ENCODE data around the gene NEB.
A peak's percentile ranks its signal among the peaks of the same experiment; 100 is the strongest.
"Not testable (repeated sequence)": the region's sequence is repeated elsewhere in the genome, so short reads cannot be mapped to it uniquely, and the experiment has no call there.

The NEB gene

DNA sequence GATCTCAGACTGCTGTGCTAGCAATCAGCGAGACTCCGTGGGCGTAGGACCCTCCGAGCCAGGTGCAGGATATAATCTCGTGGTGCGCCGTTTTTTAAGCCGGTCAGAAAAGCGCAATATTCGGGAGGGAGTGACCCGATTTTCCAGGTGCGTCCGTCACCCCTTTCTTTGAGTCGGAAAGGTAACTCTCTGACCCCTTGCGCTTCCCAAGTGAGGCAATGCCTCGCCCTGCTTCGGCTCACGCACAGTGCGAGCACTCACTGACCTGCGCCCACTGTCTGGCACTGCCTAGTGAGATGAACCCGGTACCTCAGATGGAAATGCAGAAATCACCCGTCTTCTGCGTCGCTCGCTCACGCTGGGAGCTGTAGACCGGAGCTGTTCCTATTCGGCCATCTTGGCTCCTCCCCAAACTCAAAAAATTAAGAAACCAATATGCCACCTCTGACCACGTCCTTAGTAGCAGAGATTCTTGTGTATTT lies 29.8 kb downstream of the NEB start:
- FAIRE-seq; DNase-seq (ENCODE audit: insufficient read length, low spot score): not testable (repeated sequence)

DNA sequence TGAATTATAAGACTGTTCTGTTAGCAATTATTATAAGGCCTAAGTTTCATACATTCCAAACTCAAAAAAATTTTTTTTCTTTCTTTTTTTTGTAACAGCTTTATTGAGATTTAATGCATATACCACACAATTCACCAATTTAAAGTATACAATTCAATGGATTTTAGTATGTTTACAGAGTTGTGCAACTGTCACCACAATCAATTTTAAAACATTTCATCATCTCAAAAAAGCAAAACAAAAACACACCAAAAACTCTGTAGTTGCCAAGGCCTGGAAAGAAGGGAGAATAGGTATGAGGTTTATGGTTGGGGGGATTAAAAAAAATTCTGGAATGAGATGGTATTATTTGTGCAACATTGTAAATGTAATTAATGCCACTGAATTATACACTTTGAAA lies 36.1 kb downstream of the NEB start:
- FAIRE-seq, result peak; percentile 39

DNA sequence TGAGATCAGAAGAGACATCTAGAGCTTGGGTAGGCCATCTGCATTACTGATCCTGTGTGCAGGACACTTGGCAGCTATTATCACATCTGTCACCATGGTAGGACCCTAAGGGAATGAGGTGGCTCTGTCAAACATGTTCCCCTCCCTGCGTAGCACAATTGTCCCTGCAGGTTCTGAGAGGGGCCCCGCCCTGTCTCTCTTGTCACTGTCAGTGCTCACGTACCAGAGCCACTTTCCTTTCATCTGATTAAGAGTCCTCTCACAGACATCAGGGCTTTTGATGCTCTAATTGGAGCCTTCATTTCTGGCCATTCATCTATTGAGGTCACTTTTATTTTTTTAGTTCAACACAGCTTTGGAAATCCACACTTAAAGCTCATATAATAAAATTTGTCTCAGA lies 38.5 kb downstream of the NEB start:
- no peak for DNase-seq (ENCODE audit: insufficient read length, low spot score)
- no peak for FAIRE-seq

More for the DNA sequence above, 36.1 kb downstream of the NEB start:
- not testable (repeated sequence) for DNase-seq (ENCODE audit: insufficient read length, low spot score)

DNA sequence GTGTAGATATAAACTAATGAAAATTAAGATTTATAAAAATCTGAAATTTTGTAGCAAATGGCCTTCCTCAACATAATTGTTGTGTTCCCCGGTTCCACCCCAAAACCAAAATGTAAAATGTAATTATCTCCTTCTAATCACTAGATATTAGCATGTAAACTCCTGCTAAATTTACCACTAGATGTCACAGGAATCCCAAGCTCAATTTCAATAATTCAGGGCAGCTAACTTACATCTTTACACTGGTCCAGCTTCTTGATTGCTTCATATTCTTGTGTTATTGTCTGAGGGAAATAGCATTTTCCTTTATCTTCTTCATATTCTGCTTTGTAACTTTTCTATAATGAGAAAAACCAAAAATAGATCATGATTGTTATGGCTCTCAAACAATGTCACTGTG lies 42.6 kb downstream of the NEB start:
- DNase-seq (ENCODE audit: insufficient read length, low spot score), result no peak
- FAIRE-seq, result no peak

DNA sequence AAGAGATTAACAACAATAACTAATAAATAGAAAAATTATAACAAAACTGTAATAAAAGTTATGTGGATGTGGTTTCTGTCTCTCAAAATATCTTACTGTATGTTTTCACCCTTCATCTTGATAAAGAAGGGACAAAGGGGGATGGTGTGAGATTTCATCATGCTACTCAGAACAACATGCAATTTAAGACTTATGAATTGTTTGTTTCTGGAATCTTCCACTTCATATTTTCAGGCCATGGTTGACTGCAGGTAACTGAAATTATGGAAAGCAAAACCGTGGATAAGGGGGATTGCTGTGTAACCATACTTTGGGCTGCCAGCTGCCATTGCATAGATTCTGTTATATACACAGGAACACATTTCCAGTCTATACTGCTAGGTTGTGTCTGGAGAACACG lies 45.6 kb downstream of the NEB start:
- DNase-seq (ENCODE audit: insufficient read length, low spot score) (no peak), FAIRE-seq (no peak)

DNA sequence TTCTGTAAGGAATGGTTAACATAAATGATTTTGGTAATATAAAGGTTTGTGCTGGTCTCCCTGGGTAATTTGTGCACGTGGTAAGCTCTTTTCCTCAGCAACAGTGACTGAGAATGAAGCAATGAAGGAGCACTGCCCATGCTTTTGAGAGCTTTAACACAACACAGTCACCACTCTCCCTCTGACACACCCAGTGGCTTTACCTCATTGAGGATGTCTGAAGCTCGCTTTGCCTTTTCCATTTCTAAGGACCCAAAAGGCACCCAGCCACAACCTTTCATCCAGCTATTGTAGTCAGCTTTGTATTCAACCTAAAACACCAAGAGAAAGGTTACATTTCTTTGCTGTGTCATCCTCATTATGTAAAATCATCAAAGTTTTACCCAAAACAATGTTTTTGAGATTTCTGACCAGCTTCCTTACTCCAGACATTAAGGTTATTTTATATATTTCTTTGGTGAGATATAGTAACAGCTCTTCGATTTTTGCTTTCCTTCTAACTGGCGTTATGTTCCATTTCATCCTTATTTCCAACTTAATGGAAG lies 51.7 kb downstream of the NEB start:
- no peak for FAIRE-seq
- no peak for DNase-seq (ENCODE audit: insufficient read length, low spot score)

DNA sequence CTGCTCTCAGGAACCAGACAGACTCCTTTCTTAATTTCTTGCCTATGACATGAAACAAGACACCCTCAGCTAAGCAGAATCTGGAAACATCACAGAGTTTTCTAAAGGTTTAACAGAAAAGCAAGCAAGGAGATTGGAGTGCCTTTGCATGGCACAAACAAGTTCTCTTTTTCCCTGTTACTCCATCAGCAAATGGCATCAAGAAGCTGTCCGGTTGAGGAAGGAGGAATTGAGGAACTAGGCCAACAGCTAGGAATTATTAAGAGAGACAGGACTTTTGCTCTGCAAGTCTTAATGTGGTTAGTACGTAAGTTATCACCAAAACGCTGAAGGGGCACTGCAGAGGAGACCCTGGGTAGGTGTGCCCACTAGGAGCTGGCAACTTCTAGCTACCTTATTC lies 53.2 kb downstream of the NEB start:
- FAIRE-seq (no peak), DNase-seq (ENCODE audit: insufficient read length, low spot score) (no peak)

DNA sequence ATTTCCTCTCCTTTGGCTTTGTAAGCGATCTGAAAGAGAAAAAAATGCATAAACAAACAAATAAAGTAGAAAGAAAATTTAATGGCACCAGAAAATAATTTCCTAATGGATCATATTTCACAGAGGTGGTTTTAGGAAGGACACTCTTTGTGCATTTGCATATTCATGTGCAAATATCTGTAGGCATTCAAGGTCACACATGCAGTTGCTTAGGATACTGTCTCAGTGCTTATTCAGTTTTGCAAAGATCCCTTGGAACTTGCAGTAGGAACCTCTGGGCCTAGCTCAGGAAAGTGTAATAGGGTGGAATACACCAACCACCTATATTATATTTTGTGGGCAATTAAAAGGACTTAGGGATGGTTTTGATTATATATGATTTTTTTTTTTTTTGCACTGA lies 54.3 kb downstream of the NEB start:
- FAIRE-seq, result no peak

DNA sequence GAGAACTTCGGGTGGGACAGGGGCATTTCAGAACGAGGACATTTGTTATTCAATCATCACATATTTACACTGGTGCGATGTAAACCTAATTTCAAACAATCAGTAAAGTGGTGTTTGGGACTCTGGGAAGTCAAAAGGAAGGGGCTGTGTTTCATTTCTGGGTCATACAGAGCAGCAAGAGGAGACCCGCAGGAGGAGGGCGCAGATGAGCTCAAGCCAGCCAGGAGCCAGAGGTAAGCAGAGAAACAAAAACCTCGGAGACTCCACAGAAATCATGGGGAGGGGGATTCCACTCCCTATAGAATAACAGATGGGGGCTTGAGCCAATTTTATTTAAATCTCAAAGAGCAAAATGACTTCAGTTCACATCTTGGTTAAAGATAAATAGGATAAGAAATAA lies 55.4 kb downstream of the NEB start:
- DNase-seq (ENCODE audit: insufficient read length, low spot score), result no peak
- no peak for FAIRE-seq

More for the DNA sequence above, 54.3 kb downstream of the NEB start:
- no peak for DNase-seq (ENCODE audit: insufficient read length, low spot score)

DNA sequence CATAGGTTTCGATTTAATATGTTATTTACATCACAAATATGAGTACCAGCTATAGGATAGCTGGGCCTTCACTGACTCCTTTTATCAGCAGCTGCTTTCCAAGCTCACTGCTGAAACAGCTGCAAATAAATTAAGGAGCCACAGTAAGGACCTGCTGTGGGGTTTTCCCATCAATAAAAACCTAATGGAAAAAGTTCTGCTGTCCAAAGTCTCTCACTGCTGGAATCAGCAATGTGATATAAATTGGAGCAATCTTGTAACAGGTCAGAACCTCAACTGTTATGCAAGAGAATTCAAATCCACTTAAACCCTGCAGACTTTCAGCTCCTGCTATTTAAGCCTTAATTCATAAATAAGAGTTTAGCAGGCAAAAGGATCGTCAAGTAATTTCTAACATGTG lies 61.3 kb downstream of the NEB start:
- no peak for DNase-seq (ENCODE audit: insufficient read length, low spot score)
- FAIRE-seq, result no peak

DNA sequence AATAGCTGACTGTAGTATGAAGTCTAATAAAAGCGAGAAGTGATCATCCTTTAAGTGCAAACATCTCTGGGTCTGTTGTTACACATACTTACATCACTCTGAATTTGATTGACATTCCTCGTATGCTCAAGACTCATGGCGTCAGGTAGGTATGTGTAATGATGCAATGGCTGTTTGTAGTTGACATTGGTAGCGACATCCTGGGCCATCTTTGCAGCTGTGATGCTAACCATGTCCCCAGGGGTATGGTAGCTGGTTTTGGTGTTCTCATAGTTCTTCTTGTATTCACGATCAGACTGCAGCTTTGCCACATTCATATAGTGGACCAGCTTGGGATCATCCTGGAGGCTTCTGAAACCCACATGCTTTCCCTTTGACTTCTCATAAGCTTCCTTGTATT lies 62.0 kb downstream of the NEB start:
- FAIRE-seq (no peak), DNase-seq (ENCODE audit: insufficient read length, low spot score) (no peak)

DNA sequence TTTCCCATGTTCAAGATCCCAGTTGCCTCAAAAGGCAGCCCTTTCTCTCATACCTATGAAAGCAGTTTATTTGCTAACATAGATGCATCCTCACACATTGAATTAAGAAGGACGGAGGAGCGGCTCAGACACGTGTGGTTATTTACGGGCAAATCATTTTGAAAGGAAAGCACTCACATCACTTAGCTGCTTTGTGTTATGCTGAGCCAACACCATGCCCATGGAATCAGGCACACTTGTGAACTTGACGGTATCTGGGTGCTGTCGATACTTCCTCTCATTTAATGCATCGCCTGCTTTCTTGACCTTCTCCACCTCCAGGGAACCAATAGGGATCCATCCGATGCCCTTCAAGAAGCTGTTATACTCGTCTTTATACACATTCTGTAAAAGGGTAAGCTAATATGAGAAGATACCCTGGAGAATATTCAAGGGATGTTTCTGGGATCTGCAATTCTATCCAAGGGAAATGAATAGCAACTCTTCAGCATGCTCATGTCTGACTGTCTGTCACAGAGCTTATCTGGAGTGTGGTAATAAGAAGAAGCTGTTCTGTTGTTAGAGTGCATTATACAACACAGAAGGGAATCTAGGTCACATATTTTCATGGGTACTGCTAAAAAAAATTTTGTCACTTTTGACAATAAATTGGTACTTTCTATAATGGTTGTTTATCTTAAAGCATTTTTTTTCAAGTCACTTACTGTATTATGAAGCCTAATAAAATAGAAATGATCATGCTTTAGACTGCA lies 63.3 kb downstream of the NEB start:
- no peak for DNase-seq (ENCODE audit: insufficient read length, low spot score)

DNA sequence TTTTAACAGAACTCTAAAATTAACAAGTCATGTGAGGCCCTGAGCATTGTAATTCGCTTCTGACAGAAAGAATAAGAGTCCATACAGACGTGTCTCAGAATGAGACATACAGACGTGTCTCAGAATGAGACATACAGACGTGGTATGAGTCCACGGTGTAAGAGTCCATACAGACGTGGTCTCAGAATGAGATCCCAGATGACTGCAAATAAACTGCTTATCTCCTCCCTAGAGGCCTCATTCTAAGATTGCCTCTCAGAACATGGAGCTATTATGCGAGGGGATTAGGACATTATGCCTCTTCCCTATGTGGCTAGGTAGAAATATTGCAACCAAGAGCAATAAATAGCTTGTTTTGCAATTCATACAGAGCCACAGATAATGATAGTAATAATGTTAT lies 63.9 kb downstream of the NEB start:
- DNase-seq (ENCODE audit: insufficient read length, low spot score), result no peak
- no peak for FAIRE-seq

More for the DNA sequence above, 63.3 kb downstream of the NEB start:
- FAIRE-seq, result no peak

DNA sequence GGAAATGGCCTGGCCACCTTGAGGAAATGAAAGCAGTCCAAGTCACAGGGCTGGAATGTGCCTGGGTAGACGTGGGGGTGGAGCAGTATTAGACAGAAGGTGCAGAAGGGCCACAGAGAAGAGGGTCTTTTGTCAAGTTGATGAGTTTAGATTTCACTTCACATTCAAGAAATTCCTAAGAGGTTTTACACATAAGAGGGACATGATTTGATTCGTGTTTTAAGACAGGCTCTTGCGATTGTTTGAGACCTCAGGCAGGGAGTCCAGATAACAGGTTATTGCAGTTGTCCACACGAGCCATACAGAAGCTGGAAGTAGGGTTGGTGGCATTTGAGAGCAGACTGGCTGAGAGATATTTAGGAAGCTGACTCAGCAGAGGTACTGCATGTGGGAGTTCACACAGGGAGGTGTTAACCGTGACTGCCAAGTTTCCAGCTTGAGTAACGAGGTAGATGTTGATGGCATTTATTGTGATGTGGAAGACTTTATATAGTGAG lies 64.6 kb downstream of the NEB start:
- no peak for DNase-seq (ENCODE audit: insufficient read length, low spot score)
- no peak for FAIRE-seq

DNA sequence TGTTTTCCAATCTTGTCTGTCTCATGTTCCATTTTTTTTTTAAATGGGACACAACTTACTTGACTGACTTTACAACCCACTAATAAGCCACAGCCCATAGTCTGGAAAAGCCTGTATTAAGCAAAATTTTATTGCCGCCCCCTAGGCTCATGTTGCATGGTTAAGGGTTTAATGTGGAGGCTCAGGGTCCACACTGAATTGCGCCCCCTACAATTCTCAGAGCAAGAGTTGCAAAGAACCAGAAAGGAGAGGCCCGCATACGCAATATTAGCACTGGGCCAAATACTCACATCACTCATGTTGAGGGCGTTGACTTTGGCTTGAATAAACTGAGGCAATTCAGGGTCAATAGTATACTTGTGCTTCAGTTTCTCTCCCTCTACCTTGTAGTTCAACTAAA lies 65.5 kb downstream of the NEB start:
- DNase-seq (ENCODE audit: insufficient read length, low spot score) (no peak), FAIRE-seq (no peak)

DNA sequence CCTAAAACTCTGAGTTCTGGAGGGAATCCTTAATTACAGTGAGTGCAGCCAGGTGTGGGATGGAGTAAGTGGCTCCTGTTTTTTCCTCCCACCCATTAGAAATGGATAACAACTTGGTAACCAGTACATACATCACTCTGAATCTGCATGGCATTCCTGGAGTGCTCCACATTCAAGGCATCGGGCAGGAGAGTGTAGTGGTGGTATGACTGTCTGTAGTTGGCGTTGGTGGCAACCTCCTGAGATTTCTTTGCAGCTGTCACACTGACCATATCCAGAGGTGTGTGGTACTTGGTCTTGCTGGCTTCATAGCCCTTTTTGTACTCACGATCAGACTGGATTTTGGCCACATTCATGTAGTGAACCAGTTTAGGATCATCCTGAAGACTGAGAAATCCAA lies 68.3 kb downstream of the NEB start:
- DNase-seq (ENCODE audit: insufficient read length, low spot score) (no peak), FAIRE-seq (no peak)

DNA sequence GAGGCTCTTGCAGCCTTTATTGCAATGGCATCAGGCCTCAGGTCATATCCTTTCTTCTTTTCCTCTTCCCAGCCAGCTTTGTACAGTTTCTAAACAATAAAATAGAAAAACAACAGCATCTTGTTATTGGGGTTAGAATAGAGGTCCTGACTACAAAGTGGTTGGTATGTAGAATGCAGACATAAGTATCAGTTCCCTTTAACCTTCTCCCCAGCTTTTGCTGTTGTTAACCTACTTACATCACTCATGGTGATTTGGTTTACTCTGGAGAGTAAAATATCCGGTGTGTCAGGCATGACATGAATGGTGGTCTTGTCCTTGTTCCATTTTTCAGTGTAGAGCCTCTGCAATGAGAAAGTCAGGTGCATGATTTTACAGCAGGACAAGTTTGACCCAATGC lies 69.8 kb downstream of the NEB start:
- DNase-seq (ENCODE audit: insufficient read length, low spot score) (no peak), FAIRE-seq (no peak)

DNA sequence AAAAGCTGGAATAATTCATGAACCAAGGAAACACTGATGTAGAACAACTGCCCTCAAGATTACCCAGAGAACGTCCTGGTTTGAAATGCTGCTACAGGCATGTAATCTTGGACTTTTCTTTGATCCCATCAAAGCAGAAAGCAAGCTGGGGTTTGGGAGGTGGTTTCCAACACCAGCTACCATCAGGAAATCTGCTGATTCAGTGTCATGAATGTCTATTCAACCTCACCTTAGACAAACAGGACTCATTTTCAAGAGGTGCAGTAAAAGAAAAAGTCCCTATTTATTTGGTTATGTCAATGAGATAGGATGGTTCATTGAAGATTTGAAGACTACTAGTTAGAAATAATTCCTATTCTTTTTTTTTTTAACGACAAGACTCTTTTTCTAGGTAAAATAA lies 72.7 kb downstream of the NEB start:
- FAIRE-seq, result no peak
- no peak for DNase-seq (ENCODE audit: insufficient read length, low spot score)

DNA sequence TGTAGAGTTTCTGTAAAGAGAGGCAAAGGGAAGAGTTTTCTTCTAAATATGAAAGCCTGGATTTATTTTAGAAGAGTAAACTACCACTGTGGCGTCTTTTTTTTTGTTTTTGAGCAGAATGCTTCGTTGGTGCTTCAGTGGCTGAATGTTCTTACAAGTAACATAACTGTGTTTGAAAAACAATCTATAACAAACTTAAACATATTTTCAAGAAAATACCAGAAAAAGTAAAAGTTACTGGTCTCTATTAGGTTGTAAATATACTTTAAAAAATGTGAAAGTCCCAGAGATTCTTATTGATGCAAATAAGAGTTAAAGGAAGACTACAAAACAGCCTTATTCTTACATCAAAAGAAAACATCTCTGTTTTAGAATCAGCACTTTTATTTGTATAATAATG lies 76.2 kb downstream of the NEB start:
- FAIRE-seq (no peak), DNase-seq (ENCODE audit: insufficient read length, low spot score) (no peak)

DNA sequence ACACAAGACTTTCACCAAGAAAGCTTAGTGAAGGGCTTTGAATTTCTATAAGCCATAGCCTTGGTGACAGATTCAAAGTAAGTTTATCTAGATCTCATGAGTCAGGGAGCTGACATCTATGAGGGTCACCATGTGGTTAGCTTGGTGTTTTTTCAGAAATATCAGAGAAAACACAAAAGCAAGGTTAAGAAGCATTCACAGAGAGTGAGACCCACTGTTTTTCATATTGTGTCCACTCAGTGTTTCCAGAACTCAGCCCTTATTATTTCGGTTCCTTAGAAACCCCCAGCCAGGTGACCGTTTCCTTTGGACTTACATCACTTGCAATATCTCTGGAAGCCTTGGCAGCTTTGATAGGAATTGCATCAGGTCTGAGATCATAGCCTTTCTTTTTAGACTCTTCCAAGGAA lies 76.6 kb downstream of the NEB start:
- DNase-seq (ENCODE audit: insufficient read length, low spot score) (no peak), FAIRE-seq (no peak)

DNA sequence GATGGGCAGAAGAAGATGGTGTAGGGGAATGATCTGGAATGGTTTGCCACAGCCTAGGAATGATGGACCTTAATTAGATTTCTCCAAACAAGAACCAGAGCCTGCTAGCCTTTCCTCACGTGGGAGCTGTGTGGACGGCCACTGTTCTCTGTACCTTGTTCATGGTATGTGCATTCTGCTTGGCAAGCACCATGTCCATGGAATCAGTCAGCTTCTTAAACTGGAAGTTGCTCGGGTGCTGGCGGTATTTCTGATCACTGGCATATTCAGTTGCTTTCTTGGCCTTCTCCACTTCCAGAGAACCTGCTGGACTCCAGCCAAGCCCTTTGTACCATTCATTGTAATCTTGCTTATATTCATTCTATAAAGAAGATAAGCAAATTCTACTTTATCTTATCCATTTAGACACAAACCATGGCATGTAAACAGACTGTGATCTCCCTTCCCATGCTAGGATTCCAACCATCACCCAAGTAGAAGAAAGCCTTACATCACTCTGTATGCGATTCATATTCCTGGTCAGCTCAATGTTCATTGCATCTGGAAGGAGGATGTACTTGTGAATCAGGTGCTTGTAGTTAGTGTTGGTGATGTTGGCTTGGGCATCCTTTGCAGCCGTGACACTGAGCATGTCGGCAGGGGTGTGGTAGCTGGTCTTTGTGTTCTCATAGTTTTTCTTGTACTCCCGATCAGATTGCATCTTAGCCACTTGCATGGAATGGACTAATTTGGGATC lies 78.4 kb downstream of the NEB start:
- no peak for FAIRE-seq
- DNase-seq (ENCODE audit: insufficient read length, low spot score), result no peak

DNA sequence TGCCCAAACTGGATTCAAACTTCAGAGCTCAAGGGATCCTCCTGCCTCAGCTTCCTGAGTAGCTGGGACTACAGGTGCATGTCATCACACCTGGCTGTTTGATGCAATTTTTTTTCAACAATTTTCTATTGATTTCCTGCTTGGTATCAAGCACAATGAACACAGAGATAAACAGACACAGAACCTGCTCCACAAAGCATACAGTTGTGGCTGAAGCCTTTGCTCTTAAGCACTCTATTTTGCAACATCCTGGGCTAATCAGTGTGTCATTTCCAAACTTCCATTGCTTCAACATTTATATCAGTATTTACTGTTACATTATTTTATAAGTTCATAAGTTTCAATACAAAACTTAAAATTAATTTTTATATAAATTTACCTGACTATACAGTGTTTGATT lies 79.4 kb downstream of the NEB start:
- FAIRE-seq (no peak), DNase-seq (ENCODE audit: insufficient read length, low spot score) (no peak)

Measured in GM19239 (cell line).